A549 (cell line): ENCODE measurements around the gene CALR3. TPM values are rescaled to one million over a fixed set of nuclear protein-coding genes. Genes with fewer than 3 reads are reported as not detected.

ENCODE experiments used
- ATAC-seq, 2 experiments: fragments of 200-7000 bp in 1 of 2; fragments of >200 bp in 1 of 2; cut with Nextera tagmentation in 1 of 2; cut with Tn5 transposase in 1 of 2; 3 replicates each; pipeline versions ENCODE4 v1.8.0 to v1.9.1; 2018 to 2020; ENCODE audit warnings: mild to moderate bottlenecking in 1 of 2, moderate library complexity in 1 of 2
- CTCF ChIA-PET: fragments of 300-600 bp; sonication (Branson Sonifier 250); formaldehyde crosslinking; extraction: SDS; loops from one replicate; lab custom pipeline; 2021; ENCODE audit warnings: antibody characterized with exemption, inconsistent platforms; lab: Yijun Ruan, JAX
- POLR2A ChIA-PET: fragments of 350-600 bp; formaldehyde crosslinking; extraction: SDS; loops from one replicate; lab custom pipeline; 2021; ENCODE audit warnings: antibody characterized with exemption, inconsistent platforms; lab: Yijun Ruan, JAX
- DNase-seq, 2 experiments: peaks; one replicate each; pipeline versions ENCODE4 v3.0.0 to v3.0.0-alpha.2; 2011 to 2016; ENCODE audit warnings: low read depth in 1 of 2, low spot score in 1 of 2
- FAIRE-seq: peaks from 2 replicates; lab custom pipeline; 2011; peaks lifted over from hg19 to GRCh38; lab: Jason Lieb, UNC
- H3K27ac ChIP-seq, 2 experiments: fragments of >200 bp; sonication (Bioruptor Twin); formaldehyde crosslinking; 3 replicates each; pipeline ENCODE4 v1.5.1; 2016 to 2017
- H3K4me1 ChIP-seq: fragments of >200 bp; sonication (Bioruptor Twin); formaldehyde crosslinking; 3 replicates; pipeline ENCODE4 v1.6.1; 2016
- H3K4me2 ChIP-seq: fragments of >200 bp; sonication (Bioruptor Twin); formaldehyde crosslinking; 3 replicates; pipeline ENCODE4 v1.6.1; 2016
- H3K4me3 ChIP-seq: fragments of >200 bp; sonication (Bioruptor Twin); formaldehyde crosslinking; 3 replicates; pipeline ENCODE4 v1.5.1; 2016
- H3K9me3 ChIP-seq: fragments of >200 bp; sonication (Bioruptor Twin); formaldehyde crosslinking; 3 replicates; pipeline ENCODE4 v1.6.1; 2016
- HDAC2 ChIP-seq: fragments of 200-600 bp; sonication (generic); IDR thresholded peaks from 2 replicates; pipeline ENCODE4 v1.6.1; 2016
- HOXB13 ChIP-seq: fragments of 250-450 bp; sonication (Bioruptor Pico); IDR thresholded peaks from 2 replicates; pipeline ENCODE4 v1.5.0; 2020; ENCODE audit warnings: low read depth, mild to moderate bottlenecking, moderate library complexity
- JUN ChIP-seq, 2 experiments: fragments of >200 bp; sonication (Bioruptor Twin); formaldehyde crosslinking; IDR thresholded peaks; 2 replicates in 1 of 2; 3 replicates in 1 of 2; pipeline ENCODE4 v1.6.1; 2016 to 2017
- POLR2AphosphoS2 ChIP-seq: conservative IDR thresholded peaks from 2 replicates; pipeline ENCODE4 v1.6.1; 2012; ENCODE audit warnings: low read length, improper control_type of control experiment, inconsistent platforms
- RAD21 ChIP-seq, 2 experiments: fragments of >200 bp in 1 of 2; sonication (Bioruptor Twin) in 1 of 2; formaldehyde crosslinking in 1 of 2; IDR thresholded peaks in 1 of 2; conservative IDR thresholded peaks in 1 of 2; 2 replicates in 1 of 2; 3 replicates in 1 of 2; pipeline ENCODE4 v1.6.1; 2012 to 2018; ENCODE audit warnings: inconsistent platforms in 1 of 2
- RFX5 ChIP-seq: fragments of 450-650 bp; IDR thresholded peaks from 2 replicates; pipeline ENCODE4 v1.7.1; 2014; ENCODE audit warnings: antibody characterized with exemption, mild to moderate bottlenecking, moderate library complexity
- TFCP2L1 ChIP-seq: fragments of 250-450 bp; sonication (Bioruptor Pico); IDR thresholded peaks from 2 replicates; pipeline ENCODE4 v1.5.0; 2021; ENCODE audit warnings: mild to moderate bottlenecking
- TP53 ChIP-seq: fragments of 250-450 bp; sonication (Bioruptor Pico); IDR thresholded peaks from 2 replicates; pipeline ENCODE4 v1.5.0; 2021; ENCODE audit warnings: mild to moderate bottlenecking, moderate library complexity
- ZNF302 ChIP-seq: fragments of 250-450 bp; sonication (Bioruptor Pico); IDR thresholded peaks from 2 replicates; pipeline ENCODE4 v1.9.0; 2021; ENCODE audit warnings: inconsistent platforms, mild to moderate bottlenecking, moderate library complexity
- WGBS: methylation state at CpG from one replicate; pipeline ENCODE4 v1.1.6; 2017; ENCODE audit errors: missing lambda C conversion rate; 5-methylcytosine and 5-hydroxymethylcytosine counted together
- polyA plus RNA-seq, 4 experiments: library from polyadenylated mRNA; depleted of rRNA in 3 of 4; stranded (reverse); fragments of >200 nt; fragmentation: RNase III in 1 of 4; extraction: RNeasy Plus Mini Kit Qiagen cat#74134 plus additional on column Dnase treatment in 1 of 4; gene quantifications; 2 replicates in 3 of 4; 3 replicates in 1 of 4; pipeline ENCODE4 v1.2.3, GENCODE V29; 2011 to 2017
- TF ChIP-seq, protein P1 (sequence below): fragments of 200-600 bp; sonication (generic); IDR thresholded peaks from 2 replicates; pipeline ENCODE4 v1.6.1; 2016; ENCODE audit warnings: antibody characterized with exemption, mild to moderate bottlenecking, moderate library complexity
- TF ChIP-seq, protein P2 (sequence below): fragments of >200 bp; sonication (Bioruptor Twin); formaldehyde crosslinking; IDR thresholded peaks from 3 replicates; pipeline ENCODE4 v1.5.1; 2016
- TF ChIP-seq, protein P3 (sequence below): fragments of >200 bp; sonication (Bioruptor Twin); formaldehyde crosslinking; IDR thresholded peaks from 2 replicates; pipeline ENCODE4 v1.6.1; 2016
- TF ChIP-seq, protein P4 (sequence below): IDR thresholded peaks from 2 replicates; pipeline ENCODE4 v1.6.1; 2012; ENCODE audit warnings: low read depth, borderline replicate concordance

CALR3 gene
- polyA plus RNA-seq, 2 of the 4 experiments (the other 2 are of a cell fraction), result 0.10 TPM; not detected in 1

DNA sequence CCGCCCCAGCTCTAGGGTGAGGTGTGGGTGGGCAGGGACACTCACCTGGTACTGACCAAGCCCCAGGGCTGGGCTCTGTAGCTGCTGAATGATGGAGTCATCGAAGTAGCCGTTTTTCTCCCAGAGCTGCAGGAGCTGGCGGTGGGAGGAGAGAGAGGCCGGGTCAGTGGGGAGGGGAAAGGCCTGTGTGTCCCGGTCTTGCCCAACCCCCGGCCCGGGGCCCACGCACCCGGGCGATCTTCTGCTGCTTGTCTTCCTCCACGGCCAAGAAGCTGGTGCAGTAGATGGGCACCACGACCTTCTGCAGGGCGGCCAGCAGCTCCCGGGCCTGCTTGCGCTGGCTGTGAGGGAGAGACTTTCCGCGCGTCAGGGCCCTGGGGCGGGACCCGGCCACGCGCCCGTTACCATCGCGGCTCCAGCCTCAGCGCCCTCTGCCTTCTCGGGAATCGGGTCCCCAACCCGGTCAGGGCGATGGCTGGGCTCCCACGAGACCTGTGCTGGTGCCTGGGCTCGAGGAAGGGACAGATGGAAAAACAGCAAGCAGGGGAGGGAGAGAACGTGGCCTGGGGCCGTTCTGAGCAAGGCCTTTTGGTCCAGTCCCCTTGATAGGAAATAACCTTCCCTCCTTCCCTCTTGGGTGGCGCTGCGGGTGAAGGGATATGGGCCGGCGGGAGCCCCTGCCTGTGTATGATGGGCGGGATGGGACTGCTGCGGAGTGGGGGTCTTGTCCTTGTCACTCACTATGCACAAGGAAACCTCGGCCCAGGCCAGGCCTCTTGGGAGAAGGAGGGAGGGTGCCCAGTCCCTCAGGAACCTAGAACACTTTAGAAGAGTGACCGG lies 34.8 kb upstream of the CALR3 start:
- no peak for ATAC-seq
- Histone ChIP-seq H3K4me1 (no peaks in the 10 kb centered on the region), H3K27ac (no peak overlapping the region), H3K9me3 (no peaks in the 10 kb centered on the region), H3K4me3 (no peak overlapping the region), H3K4me2 (no peak overlapping the region)
- 92% methylated on average over 12 of the region's 43 CpGs for WGBS
- ChIA-PET POLR2A (no interaction called here), CTCF (interaction anchor here (0.8 kb wide), 1 partner anchor 32 kb away, joined by 5 read pairs; no protein-coding TSS in a partner anchor)
- FAIRE-seq, result no peak
- DNase-seq, result no peak
- TF ChIP-seq RFX5, result no peak
- TF ChIP-seq HOXB13 (CRISPR knock-in tag), result no peak
- no peak for TF ChIP-seq TP53 (CRISPR knock-in tag)
- TF ChIP-seq JUN (IDR thresholded peaks at IDR 0.05), result no peak
- TF ChIP-seq, protein P1, sequence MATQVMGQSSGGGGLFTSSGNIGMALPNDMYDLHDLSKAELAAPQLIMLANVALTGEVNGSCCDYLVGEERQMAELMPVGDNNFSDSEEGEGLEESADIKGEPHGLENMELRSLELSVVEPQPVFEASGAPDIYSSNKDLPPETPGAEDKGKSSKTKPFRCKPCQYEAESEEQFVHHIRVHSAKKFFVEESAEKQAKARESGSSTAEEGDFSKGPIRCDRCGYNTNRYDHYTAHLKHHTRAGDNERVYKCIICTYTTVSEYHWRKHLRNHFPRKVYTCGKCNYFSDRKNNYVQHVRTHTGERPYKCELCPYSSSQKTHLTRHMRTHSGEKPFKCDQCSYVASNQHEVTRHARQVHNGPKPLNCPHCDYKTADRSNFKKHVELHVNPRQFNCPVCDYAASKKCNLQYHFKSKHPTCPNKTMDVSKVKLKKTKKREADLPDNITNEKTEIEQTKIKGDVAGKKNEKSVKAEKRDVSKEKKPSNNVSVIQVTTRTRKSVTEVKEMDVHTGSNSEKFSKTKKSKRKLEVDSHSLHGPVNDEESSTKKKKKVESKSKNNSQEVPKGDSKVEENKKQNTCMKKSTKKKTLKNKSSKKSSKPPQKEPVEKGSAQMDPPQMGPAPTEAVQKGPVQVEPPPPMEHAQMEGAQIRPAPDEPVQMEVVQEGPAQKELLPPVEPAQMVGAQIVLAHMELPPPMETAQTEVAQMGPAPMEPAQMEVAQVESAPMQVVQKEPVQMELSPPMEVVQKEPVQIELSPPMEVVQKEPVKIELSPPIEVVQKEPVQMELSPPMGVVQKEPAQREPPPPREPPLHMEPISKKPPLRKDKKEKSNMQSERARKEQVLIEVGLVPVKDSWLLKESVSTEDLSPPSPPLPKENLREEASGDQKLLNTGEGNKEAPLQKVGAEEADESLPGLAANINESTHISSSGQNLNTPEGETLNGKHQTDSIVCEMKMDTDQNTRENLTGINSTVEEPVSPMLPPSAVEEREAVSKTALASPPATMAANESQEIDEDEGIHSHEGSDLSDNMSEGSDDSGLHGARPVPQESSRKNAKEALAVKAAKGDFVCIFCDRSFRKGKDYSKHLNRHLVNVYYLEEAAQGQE, result no peak

DNA sequence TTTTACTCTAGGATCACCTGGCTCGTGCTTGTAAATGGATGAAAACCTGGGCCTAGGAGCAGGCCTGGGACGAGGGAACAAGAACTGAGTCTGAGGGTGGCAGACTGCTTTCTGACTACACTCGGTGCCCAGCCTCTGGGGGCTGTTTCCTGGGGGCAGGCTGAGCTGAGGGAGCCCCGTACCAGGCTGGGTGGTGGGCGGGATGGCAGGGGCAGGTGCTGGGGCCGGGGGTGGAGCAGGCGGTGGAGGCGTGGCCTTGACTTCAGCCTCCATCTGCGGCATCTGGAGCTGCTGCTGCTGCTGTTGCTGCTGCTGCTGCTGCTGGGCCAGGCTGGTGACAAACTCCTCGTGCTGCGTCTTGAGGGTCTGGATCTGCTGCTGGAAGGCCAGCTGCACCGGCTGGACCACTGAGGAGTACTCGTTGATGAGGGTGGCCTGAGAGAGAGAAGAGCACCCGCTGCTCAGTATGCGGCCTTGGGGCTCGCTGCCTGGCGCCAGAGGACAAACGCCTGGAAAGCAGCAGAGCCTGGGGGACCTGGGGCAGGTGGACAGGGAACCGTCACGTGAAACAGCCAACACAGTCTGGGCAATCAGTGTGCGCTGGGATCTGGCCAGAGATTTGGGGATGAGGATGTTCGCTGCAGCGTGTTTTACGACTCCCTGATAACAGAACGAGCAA lies 33.6 kb upstream of the CALR3 start:
- DNase-seq, result no peak
- 98% methylated on average over 14 of the region's 25 CpGs for WGBS
- Histone ChIP-seq H3K9me3 (no peaks in the 10 kb centered on the region), H3K4me2 (no peak overlapping the region), H3K4me3 (no peak overlapping the region), H3K27ac (no peak overlapping the region), H3K4me1 (no peaks in the 10 kb centered on the region)
- no peak for TF ChIP-seq TFCP2L1 (CRISPR knock-in tag)
- POLR2A ChIA-PET, result interaction anchor here (0.8 kb wide), 1 partner anchor 1663 kb away, joined by 3 read pairs; the partner anchor contains the start of gene MPV17L2
- CTCF ChIA-PET, result no interaction called here
- ATAC-seq, result no peak
- FAIRE-seq, result no peak

DNA sequence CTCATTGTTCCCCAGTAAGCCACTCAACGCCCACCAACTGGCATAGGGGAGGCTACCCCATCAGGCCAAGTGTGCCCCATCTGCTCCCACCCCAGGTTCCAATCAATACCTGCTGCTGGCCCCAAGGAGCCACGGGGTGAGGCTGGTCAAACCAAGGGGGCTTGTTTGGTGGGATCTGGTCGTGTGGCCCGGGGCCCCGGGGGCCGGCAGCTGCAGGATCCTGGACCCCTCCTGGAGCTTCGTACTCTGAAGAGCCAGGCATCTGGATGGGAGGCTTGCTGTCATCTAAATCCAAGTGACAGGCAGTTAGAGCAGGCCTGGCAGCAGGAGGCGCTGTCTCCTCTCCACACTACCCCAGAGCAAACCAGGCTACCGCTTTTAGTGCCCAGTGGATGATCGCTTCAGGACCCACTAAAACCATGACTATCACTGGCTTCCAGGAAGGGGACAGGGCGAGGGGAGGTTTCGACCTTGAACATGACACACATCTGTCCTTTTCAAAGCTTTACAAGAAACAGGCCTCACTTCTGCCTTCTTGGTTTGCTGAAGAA lies 32.1 kb upstream of the CALR3 start:
- H3K9me3 ChIP-seq, result no peaks in the 10 kb centered on the region
- ATAC-seq (peak; percentile 58 to 62; a peak in 4 of 6 replicates), FAIRE-seq (no peak), DNase-seq (peak in 1 of 2 experiments; percentile 31)
- CTCF ChIA-PET, result interaction anchor here (0.6 to 1.9 kb wide), 2 partner anchors 11 to 15 kb away, joined by 5 to 13 read pairs; no protein-coding TSS in a partner anchor
- POLR2A ChIA-PET, result no interaction called here
- no peak overlapping the region for H3K27ac ChIP-seq
- 86% methylated on average over 7 of the region's 12 CpGs for WGBS
- TF ChIP-seq POLR2AphosphoS2, result no peak
- TF ChIP-seq RAD21 (conservative IDR thresholded peaks at IDR 0.05 in 1 of 2, IDR thresholded peaks at IDR 0.05 in 1 of 2), result peak in 1 of 2 experiments; percentile 22; a peak in 1 of 5 replicates
- no peak for TF ChIP-seq ZNF302 (CRISPR knock-in tag)
- TF ChIP-seq, protein P2, sequence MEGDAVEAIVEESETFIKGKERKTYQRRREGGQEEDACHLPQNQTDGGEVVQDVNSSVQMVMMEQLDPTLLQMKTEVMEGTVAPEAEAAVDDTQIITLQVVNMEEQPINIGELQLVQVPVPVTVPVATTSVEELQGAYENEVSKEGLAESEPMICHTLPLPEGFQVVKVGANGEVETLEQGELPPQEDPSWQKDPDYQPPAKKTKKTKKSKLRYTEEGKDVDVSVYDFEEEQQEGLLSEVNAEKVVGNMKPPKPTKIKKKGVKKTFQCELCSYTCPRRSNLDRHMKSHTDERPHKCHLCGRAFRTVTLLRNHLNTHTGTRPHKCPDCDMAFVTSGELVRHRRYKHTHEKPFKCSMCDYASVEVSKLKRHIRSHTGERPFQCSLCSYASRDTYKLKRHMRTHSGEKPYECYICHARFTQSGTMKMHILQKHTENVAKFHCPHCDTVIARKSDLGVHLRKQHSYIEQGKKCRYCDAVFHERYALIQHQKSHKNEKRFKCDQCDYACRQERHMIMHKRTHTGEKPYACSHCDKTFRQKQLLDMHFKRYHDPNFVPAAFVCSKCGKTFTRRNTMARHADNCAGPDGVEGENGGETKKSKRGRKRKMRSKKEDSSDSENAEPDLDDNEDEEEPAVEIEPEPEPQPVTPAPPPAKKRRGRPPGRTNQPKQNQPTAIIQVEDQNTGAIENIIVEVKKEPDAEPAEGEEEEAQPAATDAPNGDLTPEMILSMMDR, result peak; percentile 24; the same call in 1 of the 3 replicates
- TF ChIP-seq, protein P3, sequence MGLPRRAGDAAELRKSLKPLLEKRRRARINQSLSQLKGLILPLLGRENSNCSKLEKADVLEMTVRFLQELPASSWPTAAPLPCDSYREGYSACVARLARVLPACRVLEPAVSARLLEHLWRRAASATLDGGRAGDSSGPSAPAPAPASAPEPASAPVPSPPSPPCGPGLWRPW, result no peak
- TF ChIP-seq, protein P4, sequence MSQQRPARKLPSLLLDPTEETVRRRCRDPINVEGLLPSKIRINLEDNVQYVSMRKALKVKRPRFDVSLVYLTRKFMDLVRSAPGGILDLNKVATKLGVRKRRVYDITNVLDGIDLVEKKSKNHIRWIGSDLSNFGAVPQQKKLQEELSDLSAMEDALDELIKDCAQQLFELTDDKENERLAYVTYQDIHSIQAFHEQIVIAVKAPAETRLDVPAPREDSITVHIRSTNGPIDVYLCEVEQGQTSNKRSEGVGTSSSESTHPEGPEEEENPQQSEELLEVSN, result no peak
- TF ChIP-seq HDAC2, result no peak
- H3K4me1 ChIP-seq, result no peaks in the 10 kb centered on the region
- no peak overlapping the region for H3K4me2 ChIP-seq
- H3K4me3 ChIP-seq, result no peak overlapping the region
